ENCODE measurements around the gene TMEM209.

TMEM209 gene

GRCh38 chr7:130174237-130174959, 30.8 kb downstream of the TMEM209 start:
- no peaks in the 10 kb centered on the region for H3K4me1 ChIP-seq (ENCODE audit: insufficient read depth, poor library complexity, severe bottlenecking)
- no peak for DNase-seq (ENCODE audit: low spot score)
- H3K27me3 ChIP-seq (ENCODE audit: insufficient read depth, poor library complexity, severe bottlenecking): no peaks in the 10 kb centered on the region
- TF ChIP-seq CTCF (IDR thresholded peaks at IDR 0.05; ENCODE audit: poor library complexity, severe bottlenecking): no peak
- no peak overlapping the region for H3K4me3 ChIP-seq (ENCODE audit: severe bottlenecking)
- H3K9me3 ChIP-seq (ENCODE audit: severe bottlenecking): no peaks in the 10 kb centered on the region
- peaks cover 88% of the 10 kb centered on the region for H3K36me3 ChIP-seq (ENCODE audit: low read depth)
- no peak overlapping the region for H3K27ac ChIP-seq (ENCODE audit: poor library complexity, severe bottlenecking)
- ATAC-seq (ENCODE audit: low read depth): no peak

- ATAC-seq (ENCODE audit: low read depth): no peak
Observed at GRCh38 chr7:130162196-130162595, 43.0 kb downstream of the TMEM209 start.

GRCh38 chr7:130160455-130160854, 44.8 kb downstream of the TMEM209 start:
- Histone ChIP-seq H3K4me1 (ENCODE audit: insufficient read depth, poor library complexity, severe bottlenecking) (no peaks in the 10 kb centered on the region), H3K36me3 (ENCODE audit: low read depth) (peaks cover 46% of the 10 kb centered on the region), H3K9me3 (ENCODE audit: severe bottlenecking) (no peaks in the 10 kb centered on the region), H3K27ac (ENCODE audit: poor library complexity, severe bottlenecking) (no peak overlapping the region), H3K27me3 (ENCODE audit: insufficient read depth, poor library complexity, severe bottlenecking) (no peaks in the 10 kb centered on the region), H3K4me3 (ENCODE audit: severe bottlenecking) (no peak overlapping the region)
- no peak for ATAC-seq (ENCODE audit: low read depth)
- no peak for DNase-seq (ENCODE audit: low spot score)
- no peak for TF ChIP-seq CTCF (IDR thresholded peaks at IDR 0.05; ENCODE audit: poor library complexity, severe bottlenecking)

More at GRCh38 chr7:130162196-130162595, 43.0 kb downstream of the TMEM209 start:
- TF ChIP-seq CTCF (IDR thresholded peaks at IDR 0.05; ENCODE audit: poor library complexity, severe bottlenecking): no peak
- H3K27ac ChIP-seq (ENCODE audit: poor library complexity, severe bottlenecking): no peak overlapping the region
- no peaks in the 10 kb centered on the region for H3K27me3 ChIP-seq (ENCODE audit: insufficient read depth, poor library complexity, severe bottlenecking)
- peaks cover 63% of the 10 kb centered on the region for H3K36me3 ChIP-seq (ENCODE audit: low read depth)
- H3K4me3 ChIP-seq (ENCODE audit: severe bottlenecking): no peak overlapping the region
- no peaks in the 10 kb centered on the region for H3K9me3 ChIP-seq (ENCODE audit: severe bottlenecking)
- DNase-seq (ENCODE audit: low spot score): no peak
- no peaks in the 10 kb centered on the region for H3K4me1 ChIP-seq (ENCODE audit: insufficient read depth, poor library complexity, severe bottlenecking)

GRCh38 chr7:130160023-130160422, 45.2 kb downstream of the TMEM209 start:
- DNase-seq (ENCODE audit: low spot score) (no peak), ATAC-seq (ENCODE audit: low read depth) (no peak)
- TF ChIP-seq CTCF (IDR thresholded peaks at IDR 0.05; ENCODE audit: poor library complexity, severe bottlenecking): no peak
- H3K27me3 ChIP-seq (ENCODE audit: insufficient read depth, poor library complexity, severe bottlenecking): no peaks in the 10 kb centered on the region
- H3K4me3 ChIP-seq (ENCODE audit: severe bottlenecking): no peak overlapping the region
- H3K27ac ChIP-seq (ENCODE audit: poor library complexity, severe bottlenecking): no peak overlapping the region
- no peaks in the 10 kb centered on the region for H3K9me3 ChIP-seq (ENCODE audit: severe bottlenecking)
- no peaks in the 10 kb centered on the region for H3K4me1 ChIP-seq (ENCODE audit: insufficient read depth, poor library complexity, severe bottlenecking)
- peaks cover 41% of the 10 kb centered on the region for H3K36me3 ChIP-seq (ENCODE audit: low read depth)

- Histone ChIP-seq H3K27me3 (ENCODE audit: insufficient read depth, poor library complexity, severe bottlenecking) (no peaks in the 10 kb centered on the region), H3K4me3 (ENCODE audit: severe bottlenecking) (no peak overlapping the region), H3K36me3 (ENCODE audit: low read depth) (peaks cover 27% of the 10 kb centered on the region), H3K4me1 (ENCODE audit: insufficient read depth, poor library complexity, severe bottlenecking) (no peaks in the 10 kb centered on the region), H3K9me3 (ENCODE audit: severe bottlenecking) (no peaks in the 10 kb centered on the region), H3K27ac (ENCODE audit: poor library complexity, severe bottlenecking) (no peak overlapping the region)
- no peak for ATAC-seq (ENCODE audit: low read depth)
- TF ChIP-seq CTCF (IDR thresholded peaks at IDR 0.05; ENCODE audit: poor library complexity, severe bottlenecking): no peak
- no peak for DNase-seq (ENCODE audit: low spot score)
Observed at GRCh38 chr7:130157700-130158099, 47.5 kb downstream of the TMEM209 start.

All from RWPE2 (cell line).